Muscle of back (tissue), 11 donors: ENCODE measurements around the gene NTN5. TPM values are rescaled to one million over a fixed set of nuclear protein-coding genes. Genes with fewer than 3 reads are reported as not detected.
A peak's percentile ranks its signal among the peaks of the same experiment; 100 is the strongest.
"Not testable (repeated sequence)": the region's sequence is repeated elsewhere in the genome, so short reads cannot be mapped to it uniquely, and the experiment has no call there.

ENCODE experiments used
- DNase-seq, 3 donors: peaks; one replicate each; pipeline versions ENCODE4 v3.0.0 to v3.0.0-alpha.2; 2013
- polyA plus RNA-seq, 10 donors: library from polyadenylated mRNA; unstranded; fragments of 120-200 nt; gene quantifications; one replicate each; pipeline ENCODE4 v1.2.1, GENCODE V29; 2013; ENCODE audit not compliant: insufficient read length in 10 of 10

Gene NTN5
- polyA plus RNA-seq, 10 donors, result 0.67 to 9.6 (median 2.3) TPM

DNA sequence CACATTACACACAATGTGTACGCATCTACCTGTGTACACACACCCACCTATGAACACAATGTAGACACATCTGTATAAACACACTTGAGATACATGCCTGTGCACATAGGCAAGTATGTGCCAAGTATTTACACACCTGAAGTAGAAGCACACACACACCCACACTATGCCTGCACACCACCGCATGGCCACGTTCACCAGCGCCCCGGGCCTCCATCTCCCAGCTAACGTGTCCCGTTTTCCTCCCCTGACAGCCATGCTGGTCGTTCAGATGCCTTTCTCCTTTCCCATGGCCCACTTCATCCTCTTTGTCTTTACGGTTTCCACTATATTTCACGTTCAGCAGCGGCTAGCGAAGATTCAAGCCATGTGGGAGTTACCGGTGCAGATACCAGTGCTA is 29.9 kb upstream of the NTN5 start:
- DNase-seq, result no peak

- no peak for DNase-seq
These were observed 25.2 kb upstream of the NTN5 start for GRCh38 chr19:48698046-48698445.

- DNase-seq, result no peak
These were observed 23.7 kb upstream of the NTN5 start for GRCh38 chr19:48696353-48697010.

- DNase-seq, result no peak
These were observed 23.0 kb upstream of the NTN5 start, which contains the start of gene FUT2 for GRCh38 chr19:48695743-48696352. Gene FUT2 (plus strand): TSS chr19:48695971. CDS start chr19:48702957, 6,986 bp downstream.

DNA sequence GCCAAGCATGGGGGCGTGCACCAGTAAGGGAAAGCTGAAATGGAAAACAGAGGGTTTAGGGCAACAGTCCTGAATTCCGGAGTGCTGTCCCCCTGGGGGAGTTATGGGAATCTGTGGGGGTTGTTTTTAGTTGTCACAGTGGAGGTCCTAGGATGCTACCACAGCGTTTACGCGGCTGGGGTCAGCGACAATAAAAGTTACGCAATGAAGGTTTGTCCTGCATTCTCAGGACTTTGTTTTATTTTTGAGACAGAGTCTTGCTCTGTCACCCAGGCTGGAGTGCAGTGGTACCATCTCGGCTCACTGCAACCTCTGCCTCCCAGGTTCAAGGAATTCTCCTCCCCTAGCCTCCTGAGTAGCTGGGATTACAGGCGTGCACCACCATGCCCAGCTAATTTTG is 20.8 kb upstream of the NTN5 start:
- DNase-seq, result not testable (repeated sequence)

DNA sequence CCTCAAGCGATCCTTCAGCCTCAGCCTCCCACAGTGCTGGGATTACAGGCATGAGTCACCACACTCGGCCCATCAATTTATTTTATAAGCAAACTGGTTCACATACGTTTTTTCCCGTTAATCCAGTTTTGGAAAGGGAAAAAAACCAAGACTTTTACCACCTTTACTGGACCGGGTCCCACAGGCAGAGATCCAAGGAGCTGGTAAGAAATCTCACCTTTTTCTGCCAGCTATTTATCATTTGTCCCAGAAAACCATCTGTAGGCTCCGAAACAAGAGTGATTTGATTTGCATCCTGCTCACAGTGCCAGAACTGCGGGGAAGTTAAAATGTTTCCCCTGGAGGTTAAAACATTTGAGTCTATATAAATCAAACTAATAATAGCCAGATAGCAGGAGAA is 16.6 kb upstream of the NTN5 start:
- DNase-seq, result no peak

- no peak for DNase-seq
These were observed 15.0 kb upstream of the NTN5 start for GRCh38 chr19:48687776-48688175.

DNA sequence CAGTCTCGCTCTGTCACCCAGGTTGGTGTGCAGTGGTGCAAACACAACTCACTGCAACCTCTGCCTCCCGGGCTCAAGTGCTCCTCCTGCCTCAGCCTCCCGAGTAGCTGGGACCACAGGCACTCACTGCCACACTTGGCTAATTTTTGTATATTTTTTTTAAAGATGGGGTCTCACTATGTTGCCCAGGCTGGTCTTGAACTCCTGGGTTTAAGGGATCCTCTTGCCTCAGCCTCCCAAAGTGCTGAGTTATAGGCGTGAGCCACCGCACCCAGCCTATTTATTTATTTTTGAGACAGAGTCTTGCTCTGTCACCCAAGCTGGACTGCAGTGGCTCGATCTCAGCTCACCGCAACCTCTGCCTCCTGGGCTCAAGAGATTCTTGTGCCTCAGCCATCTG is 13.8 kb upstream of the NTN5 start:
- not testable (repeated sequence) for DNase-seq

DNA sequence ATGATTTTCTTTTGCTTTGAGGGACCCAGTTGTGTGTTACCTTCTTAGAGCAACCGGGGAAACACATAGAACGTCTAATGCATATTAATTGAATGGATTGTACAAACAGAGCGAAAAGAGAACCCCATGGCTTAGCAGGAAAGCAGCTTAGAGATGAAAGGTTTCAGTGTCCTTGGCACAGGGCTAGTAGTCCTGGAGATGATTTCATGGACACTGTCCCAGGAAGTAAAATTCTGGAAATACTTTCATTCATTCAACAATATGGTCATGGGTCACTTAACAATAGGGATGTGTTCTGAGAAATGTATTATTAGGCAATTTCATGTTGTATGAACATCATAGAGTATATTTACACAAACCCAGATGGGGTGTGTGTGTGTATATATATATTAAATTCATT is 13.3 kb upstream of the NTN5 start:
- DNase-seq, result no peak

DNA sequence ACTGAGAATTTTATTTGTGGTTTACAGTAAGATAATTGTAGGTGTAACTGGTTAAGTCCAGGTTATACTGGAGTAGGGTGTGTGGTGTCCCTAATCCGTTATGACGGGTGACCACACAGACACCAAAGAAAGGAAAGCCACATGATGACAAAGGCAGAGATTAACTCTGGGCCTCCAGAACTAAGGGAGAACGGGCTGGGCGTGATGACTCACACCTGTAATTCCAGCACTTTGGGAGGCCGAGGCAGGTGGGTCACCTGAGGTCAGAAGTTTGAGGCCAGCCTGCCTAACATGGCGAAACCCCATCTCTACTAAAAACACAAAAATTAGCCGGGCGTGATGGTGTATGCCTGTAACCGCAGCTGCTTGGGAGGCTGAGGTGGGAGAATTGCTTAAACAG is 12.8 kb upstream of the NTN5 start:
- no peak for DNase-seq

DNA sequence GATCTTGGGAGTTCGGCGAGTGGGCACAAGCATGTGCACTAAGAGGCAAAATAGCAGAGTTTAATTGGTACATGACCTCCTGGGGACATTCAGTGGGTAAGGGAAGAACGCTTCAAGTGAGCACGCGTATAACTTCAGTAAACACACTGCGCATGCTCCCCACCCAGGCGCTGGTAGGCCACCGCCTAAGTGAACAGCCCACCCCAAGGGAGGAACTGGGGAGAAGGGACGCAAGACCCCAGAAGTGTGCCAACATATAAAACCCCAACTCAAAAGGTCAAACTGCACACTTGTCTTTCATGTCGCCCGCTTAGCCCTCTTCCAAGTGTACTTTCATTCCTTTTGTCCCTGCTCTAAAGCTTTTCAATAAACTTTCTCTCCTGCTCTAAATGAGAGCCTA is 10.5 kb upstream of the NTN5 start:
- DNase-seq, result peak; percentile 51 to 83 (median 81)

DNA sequence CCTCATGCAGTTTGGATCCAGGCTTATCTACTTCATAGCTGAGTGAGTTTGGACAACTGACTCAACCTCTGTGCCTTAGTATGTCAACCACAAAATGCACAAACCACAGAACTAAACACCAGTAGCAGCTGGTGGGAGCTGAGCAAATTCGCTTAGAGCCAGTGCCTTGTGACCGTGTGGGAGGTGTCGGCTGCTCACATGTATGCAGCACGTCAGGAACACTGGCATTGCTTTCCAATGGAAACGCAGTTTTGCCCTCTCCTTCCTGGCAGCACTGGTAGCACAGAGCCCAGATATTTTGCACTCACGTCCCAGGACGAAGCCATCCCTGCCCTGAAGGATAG is 8.3 kb upstream of the NTN5 start:
- no peak for DNase-seq

- no peak for DNase-seq
These were observed 7.8 kb upstream of the NTN5 start for GRCh38 chr19:48680436-48681126.

- DNase-seq, result not testable (repeated sequence)
These were observed 7.2 kb upstream of the NTN5 start for GRCh38 chr19:48680006-48680405.

DNA sequence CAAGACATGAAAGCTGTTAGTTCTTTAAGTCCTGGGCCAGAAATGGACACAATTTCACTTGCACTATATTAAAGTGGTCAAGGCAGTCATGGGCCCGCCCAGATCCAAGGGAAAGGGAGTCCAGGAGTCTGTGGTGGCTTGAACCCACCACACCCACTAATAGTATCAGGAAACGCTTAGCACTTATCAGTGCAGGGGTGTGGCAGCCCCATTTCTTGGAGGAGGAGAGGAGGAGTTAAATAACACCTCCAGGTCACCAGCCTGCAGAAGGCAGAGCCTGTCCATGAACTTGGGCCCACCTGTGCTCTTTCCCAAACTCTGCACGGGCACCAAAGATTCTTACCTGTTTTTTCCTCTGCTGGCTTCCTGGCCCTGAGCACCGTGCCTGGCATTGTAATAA is 5.4 kb upstream of the NTN5 start:
- DNase-seq, result no peak

DNA sequence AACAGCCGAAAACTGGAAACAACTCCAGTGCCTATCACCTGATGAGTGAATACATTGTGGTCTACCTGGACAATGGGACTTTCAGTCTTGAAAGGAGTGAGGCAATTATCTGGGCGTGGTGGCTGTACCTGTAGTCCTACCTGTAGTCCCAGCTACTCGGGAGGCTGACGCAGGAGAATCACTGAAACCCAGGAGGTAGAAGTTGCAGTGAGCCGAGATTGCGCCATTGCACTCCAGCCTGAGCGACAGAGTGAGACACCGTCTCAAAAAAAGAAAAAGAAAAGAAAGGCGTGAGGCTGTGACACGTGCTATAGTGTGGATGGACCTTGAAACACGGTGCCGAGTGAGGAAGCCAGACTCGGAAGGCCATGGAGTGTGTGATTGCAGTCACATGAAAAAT is 4.1 kb upstream of the NTN5 start:
- no peak for DNase-seq

- no peak for DNase-seq
These were observed 3.7 kb upstream of the NTN5 start for GRCh38 chr19:48676487-48676886.

GRCh38 chr19:48674921-48675824 is 2.4 kb upstream of the NTN5 start:
- peak; percentile 81 to 90 (median 82) for DNase-seq

GRCh38 chr19:48674216-48674809 is 1.5 kb upstream of the NTN5 start:
- DNase-seq, result no peak

DNA sequence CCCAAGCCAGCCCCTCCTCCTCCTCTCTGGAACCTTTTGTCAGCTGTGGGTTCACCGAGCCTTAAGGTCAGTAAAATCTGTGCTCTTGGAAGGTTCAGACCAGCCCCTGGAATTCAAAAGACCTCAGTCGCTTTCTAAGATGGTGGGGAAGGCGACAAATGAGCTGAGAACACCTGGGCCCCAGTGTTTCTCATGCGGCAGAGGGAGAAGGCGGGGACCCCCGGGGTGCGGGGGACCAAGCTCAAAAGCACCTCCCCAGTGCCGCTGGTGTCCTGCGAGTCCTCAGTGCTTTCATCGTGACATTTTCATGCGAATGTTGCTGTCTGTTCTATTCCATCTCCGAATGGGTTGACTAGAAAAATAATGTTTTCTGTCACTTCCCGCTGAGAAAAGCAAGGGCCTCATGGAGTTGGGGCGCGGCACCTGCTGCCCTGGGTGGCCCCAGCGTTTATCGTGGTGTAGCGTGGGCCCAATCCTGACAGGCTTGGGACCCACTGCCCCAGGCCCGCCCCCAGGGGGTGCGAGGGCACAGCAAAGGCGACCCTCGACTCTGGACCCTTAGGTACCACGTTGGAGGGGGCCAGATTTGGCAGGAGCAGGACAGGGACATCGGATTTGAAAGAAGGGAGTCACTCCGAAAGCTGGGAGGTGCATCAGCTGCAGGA is 751 bp upstream of the NTN5 start:
- DNase-seq, result no peak

DNA sequence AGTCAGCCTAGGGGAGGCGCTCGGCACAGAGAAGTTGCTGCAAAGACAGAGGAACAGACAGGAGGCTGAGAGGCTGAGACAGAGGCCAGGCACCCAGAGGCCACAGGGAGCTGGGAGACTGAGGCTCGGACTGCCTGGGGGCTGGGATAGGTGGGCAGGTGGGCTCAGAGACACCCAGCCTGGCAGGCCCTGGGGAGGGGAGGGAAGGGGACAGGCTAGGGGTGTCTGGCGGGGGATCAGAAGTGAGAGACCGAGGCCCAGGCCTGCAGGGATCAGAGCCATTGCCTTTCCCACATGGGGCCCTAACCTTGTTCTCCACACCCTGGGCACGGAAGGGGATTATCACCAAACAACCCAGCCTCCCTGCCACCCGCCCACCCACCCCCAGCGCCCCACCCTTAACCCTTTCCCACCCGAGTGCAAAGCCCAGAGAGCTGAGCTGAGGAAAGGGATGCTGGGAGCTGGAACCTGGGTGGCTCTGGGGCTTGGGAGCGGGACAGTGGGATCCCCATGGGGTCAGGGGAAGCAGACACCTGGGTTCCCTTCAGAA is 1.3 kb downstream of the NTN5 start:
- no peak for DNase-seq
